Subcutaneous adipose tissue (tissue), 4 donors: ENCODE data around the gene KLHDC7B. TPM values are rescaled to one million over a fixed set of nuclear protein-coding genes. Genes with fewer than 3 reads are reported as not detected.

Experiments used
- total RNA-seq, 4 donors: library from RNA; depleted of rRNA; stranded (reverse); fragments of >200 nt; gene quantifications; one replicate each; pipeline ENCODE4 v1.1.0, GENCODE V29; 2016
- TF ChIP-seq, protein P1 (sequence below): fragments of 450-650 bp; IDR thresholded peaks from one replicate; pipeline ENCODE4 v1.5.1; 2016; ENCODE audit warnings: low read depth, mild to moderate bottlenecking, control low read depth, antibody characterized with exemption, moderate library complexity

KLHDC7B gene
- total RNA-seq, 4 donors from 2014 or later: not detected

DNA sequence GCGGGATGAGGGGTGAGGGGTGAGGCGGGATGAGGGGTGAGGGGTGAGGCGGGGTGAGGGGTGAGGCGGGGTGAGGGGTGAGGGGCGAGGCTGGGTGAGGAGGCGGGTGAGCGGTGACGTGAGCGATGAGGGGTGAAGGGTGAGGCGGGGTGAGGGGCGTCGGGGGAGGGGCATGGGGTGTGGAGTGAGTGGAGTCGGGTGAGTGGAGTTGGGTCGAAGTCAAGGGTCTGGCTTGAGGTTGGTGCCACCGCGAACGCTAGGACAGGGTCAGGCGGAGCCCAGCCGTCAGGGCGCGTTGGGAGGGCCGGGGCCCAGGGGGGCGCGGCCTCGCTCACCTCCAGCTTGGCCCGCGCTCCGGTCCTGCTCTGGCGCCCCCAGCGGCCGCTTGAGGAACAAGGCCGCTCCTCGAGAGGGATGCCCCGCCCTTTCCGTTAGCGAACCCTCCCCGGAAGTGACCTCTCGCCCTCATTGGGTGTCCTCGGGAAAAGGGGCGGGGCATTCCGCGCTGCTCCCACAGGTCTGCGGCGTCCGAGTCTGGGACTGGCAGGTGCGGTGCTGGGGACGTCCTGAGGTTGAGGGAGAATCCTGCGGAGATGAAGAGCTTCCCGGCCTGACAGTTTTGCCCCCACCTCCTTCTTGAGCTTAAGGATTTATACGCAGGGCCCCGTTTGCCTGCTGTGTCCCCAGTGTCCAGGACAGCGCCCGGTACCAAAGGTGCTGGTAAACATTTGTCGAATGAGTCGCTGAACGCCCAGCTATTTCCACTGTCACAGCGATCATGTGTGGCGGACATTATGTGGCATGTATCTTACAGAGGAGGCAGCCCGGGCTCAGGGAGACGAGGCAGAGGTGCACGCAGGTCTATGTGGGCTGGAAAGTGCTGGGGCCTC lies 17.1 kb downstream of the KLHDC7B start, which contains the start of gene SYCE3:
SYCE3 (minus strand) TSS at position 397 of the 890 bp plus-strand sequence. CDS start 6,514 bp downstream, outside the sequence.
- TF ChIP-seq, protein P1, sequence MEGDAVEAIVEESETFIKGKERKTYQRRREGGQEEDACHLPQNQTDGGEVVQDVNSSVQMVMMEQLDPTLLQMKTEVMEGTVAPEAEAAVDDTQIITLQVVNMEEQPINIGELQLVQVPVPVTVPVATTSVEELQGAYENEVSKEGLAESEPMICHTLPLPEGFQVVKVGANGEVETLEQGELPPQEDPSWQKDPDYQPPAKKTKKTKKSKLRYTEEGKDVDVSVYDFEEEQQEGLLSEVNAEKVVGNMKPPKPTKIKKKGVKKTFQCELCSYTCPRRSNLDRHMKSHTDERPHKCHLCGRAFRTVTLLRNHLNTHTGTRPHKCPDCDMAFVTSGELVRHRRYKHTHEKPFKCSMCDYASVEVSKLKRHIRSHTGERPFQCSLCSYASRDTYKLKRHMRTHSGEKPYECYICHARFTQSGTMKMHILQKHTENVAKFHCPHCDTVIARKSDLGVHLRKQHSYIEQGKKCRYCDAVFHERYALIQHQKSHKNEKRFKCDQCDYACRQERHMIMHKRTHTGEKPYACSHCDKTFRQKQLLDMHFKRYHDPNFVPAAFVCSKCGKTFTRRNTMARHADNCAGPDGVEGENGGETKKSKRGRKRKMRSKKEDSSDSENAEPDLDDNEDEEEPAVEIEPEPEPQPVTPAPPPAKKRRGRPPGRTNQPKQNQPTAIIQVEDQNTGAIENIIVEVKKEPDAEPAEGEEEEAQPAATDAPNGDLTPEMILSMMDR: no peak

DNA sequence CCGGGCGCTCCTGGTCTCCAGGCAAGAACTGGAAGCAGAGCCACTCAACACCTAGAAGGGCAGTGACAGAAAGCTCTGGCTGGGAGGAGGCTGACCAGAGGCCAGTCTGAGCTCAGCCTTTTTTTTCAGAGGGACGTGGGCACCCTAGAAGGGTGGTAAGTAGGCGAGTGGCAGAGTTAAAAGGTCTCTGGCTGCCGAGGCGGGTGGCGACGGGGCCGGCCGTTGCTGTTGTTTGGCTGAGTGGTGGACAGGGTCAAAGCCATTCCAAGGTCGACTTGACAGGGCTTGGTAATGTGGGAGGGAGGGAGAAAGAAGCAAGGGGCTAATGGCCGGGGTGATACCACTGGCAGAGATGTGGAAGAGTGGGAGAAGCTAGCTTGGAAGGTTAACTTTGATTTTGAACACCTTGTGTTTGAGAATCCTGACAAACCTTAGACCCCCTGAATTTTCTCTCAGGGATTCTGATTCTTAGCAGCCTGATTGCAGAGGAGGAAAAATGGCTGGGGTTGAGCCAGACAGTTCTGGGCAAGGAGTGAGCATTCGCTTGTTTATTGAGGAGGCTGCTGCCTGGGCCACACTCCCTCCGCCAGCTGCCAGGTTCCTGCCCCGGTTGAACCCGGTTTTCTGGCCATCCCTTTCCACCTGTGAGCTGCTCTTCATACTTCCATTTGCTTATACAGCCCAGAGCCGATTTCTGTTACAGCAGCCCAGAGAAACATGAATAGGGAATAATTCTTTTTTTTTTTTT lies 17.9 kb downstream of the KLHDC7B start:
- TF ChIP-seq, protein P1: no peak

DNA sequence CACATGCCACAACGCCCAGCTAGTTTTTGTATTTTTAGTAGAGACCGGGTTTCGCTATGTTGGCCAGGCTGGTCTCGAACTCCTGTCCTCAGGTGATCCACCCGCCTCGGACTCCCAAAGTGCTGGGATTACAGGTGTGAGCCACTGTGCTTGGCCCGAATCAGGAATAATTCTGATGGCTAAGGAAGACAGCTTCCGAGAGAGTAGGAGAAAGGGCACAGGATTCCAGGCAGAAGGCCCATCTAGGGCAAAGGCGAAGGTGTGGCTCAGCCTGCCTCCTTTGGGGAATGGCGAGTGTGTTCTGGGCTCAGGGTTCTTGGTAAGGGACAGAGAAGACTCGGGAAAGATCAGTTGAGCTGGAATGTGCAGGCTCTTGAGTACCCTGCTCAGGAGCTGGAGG lies 18.6 kb downstream of the KLHDC7B start:
- TF ChIP-seq, protein P1: no peak

DNA sequence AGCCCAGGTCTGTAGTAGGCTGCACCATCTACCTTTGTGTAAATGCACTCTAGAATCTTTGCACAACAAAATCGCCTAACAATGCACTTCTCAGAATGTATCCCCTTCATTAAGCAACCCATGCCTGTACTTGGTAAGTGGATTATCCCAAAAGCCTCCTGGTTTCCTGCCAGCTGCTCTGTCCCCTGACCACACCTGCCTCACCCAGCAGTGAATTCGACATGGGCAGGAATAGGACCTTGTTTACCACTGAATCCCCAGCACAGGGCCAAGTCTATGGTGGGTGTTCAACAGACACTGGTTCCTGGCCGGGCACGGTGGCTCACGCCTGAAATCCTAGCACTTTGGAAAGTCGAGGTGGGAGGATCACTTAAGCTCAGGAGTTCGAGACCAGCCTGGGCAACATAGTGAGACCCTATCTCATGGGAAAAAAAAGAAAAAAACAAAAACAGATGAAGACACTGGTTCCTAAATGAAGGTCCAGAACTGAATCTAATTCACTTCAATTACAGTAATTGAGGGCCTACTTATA lies 22.1 kb downstream of the KLHDC7B start:
- TF ChIP-seq, protein P1: no peak

DNA sequence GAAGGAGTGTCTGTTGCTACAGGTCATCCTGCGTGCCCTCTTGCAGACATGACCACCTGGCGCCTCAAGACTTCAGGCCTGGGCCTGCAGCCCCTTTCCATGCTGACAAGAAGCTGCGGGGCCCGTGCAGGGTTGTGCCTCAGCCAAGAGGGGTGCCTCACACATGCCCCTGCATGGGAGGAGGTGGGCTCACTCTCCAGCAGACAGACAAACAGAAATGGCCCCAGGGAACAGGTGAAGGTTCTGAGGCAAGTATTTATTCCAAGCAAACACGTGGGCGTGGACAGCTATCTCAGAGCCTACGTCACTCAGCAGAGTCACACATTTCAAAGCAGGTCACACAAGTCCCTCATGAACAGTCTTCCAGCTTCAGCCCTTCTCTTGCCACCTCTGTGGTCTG lies 22.9 kb downstream of the KLHDC7B start:
- TF ChIP-seq, protein P1: no peak

DNA sequence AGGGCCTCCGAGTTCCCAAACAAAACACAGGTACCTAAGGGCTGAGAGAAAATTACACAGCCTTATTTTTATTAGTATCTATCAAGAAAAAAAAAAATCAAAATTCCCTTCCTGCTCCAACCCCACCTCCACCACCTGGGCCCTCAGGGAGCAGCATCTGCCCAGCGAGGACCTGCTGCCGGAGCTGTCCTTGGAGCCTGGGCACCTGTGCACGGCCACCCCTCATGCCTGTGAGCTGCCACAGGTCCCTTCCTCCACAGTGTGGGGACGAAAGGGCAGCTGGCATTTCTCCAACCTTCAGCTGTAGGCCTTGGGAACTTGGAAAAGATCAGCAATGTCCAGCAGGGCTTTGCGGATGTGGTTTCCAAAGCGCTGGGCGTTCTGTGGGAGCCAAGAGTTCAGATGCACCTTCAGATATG lies 23.4 kb downstream of the KLHDC7B start:
- TF ChIP-seq, protein P1: no peak

DNA sequence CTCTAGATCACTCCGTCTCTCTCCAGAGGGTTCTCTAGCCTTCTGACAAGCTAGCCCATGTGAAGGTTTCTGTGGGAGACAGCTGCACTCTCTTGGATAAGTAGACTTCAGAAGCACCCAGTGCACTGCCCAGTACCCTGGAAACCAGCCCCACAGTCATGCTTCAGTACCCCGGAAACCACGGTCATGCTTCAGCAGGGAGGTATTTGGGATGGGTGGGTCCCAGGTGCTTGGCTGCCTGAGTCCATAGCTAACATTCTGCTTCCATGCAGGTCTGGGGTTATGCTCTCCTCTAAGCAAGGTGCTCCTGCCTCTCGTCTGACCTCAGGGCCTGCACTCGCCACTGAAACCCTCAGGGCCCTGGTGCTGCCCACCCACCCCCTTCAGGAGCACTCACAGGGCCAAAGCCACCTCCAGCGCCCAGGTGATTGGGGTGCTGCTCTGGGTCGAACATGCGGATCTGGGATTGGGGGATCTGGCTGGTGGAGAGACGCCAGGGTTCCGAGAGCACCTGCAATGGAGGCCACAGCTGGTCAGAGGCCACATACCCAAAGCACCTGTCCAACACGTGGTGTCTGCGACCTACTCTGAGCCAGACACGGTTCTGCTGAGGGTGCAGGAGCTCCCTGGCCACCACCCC lies 24.3 kb downstream of the KLHDC7B start:
- TF ChIP-seq, protein P1: no peak
